GM19468 (cell line): ENCODE measurements around the gene RHBG.

ENCODE experiments used
- ATAC-seq: cut with Tn5 transposase; IDR thresholded peaks from one replicate; pipeline ENCODE4 v1.9.1; 2021; ENCODE audit warnings: mild to moderate bottlenecking, moderate library complexity, moderate number of reproducible peaks; ENCODE audit not compliant: unreplicated experiment; ENCODE audit errors: extremely low read depth

The RHBG gene

GRCh38 chr1:156402331-156403020, 33.5 kb downstream of the RHBG start:
- no peak for ATAC-seq

- ATAC-seq = no peak
Measured at GRCh38 chr1:156405670-156406069, 36.7 kb downstream of the RHBG start.

DNA sequence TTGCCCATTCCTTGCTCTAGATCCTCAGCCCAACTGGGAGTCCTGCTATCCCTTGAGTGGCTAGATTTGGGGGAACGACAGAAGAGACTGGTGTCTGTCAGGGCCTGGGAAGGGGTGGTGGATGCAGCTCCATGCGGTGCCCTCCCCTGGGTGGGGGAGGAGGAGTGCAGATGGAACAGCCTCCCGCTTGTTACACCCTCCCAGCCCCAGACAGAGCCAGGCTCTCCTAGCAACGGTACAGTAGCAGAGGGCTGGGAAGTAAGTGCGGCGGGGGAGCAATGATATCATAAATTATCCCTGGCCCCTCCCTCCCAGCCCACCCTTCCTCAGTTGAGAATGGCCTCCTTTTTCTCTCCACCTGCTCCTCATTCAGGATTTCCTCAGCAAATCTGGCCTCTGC, 37.2 kb downstream of the RHBG start:
- ATAC-seq = no peak

DNA sequence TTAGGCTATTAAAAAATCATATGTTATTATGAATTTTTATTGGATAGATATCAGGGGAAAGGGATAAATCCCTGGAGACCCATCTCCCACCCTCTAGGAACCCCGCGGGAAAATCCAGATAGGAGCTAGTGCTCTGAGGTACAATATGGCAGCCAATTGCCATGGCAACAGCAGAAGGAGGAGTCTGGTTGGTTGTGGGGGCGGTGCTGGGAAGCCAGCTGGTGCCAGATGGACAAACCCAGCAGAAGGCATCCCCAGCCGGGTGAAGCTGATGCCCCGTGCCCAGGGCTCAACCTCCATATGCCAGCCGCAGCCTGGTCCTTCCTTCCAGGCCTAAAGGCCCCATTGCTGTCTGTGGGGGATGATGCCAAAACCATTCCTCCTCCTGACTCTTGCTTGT, 38.3 kb downstream of the RHBG start:
- ATAC-seq = no peak

- ATAC-seq = no peak
Measured at GRCh38 chr1:156407760-156408159, 38.7 kb downstream of the RHBG start.

- no peak for ATAC-seq
Measured at GRCh38 chr1:156409439-156409838, 40.4 kb downstream of the RHBG start.

DNA sequence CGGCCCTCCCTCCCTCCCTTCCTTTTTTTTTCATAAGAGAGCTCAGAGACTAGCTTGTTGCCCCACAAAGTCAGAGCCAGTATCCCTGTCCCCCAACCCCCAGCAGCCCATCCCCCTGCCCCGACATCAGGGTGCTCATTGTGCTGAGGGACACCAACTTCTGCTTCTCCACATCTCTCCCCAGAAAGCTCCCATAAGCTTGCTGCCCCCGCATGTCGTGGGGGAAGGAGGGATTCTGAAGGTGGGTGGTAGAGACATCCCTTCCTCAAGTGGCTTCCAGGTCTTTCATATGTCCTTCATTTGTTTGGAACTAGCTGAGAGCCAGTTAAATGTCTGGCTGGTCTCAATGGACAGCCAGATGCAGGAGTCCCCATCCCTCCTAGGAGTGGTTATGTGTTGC, 41.2 kb downstream of the RHBG start:
- no peak for ATAC-seq

DNA sequence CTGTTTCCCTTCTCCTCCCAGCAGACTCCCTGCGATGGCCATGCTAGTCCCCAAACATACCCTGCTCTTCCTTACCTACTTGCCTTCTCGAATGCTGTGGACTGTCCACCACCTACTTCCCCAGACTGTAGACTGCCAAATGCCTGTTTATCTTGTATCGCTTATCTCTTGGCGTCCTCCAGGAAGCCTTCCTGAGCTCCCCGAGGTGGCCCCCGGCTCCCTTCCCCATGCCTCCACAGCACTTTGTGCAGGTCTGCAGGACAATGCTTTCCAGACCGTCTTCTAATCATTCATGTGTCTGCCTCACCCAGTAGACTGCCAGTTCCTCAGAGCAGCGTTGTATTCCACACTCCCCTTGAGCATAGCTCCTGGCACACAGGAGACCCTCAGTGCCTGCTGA, 41.7 kb downstream of the RHBG start:
- ATAC-seq = no peak

DNA sequence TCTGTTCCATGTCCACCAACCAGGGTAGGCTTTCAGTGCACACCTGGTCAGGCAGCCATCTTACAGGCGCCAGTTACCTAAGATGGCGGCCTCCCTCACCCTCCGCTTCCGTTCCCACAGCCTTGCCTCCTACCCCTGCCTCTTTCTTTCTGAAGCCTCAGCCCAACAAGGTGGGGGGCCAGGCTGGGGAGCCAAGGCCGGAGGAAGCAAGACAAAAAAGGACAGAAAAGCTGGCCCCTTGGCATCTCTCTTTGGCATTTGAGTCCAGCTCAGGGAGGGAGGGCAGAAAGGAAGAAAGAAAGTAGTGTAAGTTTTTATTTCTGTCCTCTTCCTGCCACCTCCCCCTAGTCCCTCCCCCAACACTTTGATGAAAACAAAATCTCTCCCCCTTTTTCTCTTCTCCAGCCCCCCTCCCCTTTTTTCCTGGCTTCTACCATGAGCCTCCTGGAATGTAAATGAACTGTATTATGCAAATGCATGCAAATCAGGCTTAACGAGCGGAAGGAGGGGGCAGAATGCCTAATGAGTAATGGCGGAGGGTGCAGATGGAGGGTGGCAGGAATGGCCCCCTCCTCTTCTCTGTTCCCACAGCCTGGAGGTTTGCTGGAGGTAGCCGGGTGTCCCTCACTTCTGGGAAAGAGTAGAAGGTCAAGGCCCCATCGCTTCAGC, 43.8 kb downstream of the RHBG start:
- ATAC-seq = no peak

- ATAC-seq = no peak
Measured at GRCh38 chr1:156413391-156414246, 44.6 kb downstream of the RHBG start.

DNA sequence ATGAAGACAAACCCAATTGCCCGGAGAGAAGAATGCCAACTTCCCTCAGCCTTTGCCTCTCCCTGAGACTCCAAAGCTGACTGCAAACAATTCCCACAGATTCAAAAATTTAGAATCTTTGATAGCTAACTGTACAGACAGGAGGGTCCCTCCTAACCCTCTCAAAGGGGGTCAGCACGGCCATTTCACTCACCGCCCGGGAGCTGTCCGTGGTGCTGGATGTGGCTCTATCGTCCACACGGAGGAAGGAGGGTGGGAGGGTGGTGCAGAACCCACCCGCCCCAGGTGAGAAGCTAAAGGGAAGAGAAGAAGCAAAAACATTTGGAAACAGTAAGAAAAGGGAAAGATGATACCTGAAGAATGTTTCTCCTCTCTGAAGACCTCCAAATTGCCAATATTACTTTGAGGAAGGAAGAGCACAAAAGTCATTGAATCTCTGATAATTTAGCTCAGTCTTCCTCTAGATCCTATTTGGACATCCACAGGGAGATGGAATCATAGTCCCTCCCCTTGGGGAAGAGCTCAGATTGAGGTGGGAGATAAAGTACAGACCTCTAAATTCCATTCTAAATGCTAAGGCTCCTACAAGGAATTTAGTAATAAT, 45.6 kb downstream of the RHBG start:
- no peak for ATAC-seq

- ATAC-seq = no peak
Measured at GRCh38 chr1:156416993-156417392, 48.0 kb downstream of the RHBG start.

DNA sequence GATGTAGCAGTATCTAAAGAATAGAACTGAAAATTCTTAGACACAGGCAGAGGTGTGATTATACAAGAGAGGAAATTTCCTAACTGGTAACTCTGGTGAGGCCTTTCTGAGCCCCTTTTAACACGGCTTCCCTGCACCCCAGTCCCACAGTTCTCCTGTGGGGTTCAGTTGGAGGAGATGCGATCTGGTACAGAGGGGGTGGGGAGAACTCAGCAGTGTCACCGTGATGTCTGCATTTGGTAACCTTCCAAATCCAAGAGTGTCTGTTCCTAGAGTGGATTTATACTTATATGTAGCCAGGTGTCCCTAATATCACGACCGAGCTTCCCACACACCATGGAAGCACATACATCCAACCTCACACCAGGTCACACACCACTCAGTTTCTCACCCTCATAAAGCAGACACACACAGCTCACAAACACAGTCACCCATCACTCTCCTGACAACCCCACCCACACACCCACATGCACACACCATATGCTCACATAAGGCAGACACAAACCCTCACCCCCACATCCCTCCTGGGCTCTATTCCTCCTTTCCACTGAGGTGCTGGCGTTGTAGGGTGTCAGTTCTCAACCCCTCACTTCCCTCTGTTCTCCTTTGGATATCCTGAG, 48.5 kb downstream of the RHBG start:
- no peak for ATAC-seq

GRCh38 chr1:156418416-156419070, 49.5 kb downstream of the RHBG start:
- ATAC-seq = no peak

DNA sequence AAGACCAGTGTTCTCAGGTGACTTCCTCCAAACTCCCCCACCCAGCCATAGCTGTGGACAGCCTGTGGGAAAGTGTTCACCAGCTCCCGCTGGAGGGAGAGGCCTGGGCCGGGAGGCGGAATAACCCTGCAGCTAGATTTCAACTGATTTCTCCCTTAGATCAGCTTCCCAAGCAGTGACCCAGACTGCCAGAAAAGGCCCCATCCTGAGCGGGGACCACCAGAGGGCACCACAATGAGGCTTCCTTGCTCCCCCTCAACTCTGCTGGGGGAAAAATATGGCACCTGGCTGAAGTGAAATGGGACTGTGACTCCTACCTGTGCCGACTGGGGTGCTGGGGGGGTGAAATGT, 50.8 kb downstream of the RHBG start:
- ATAC-seq = no peak

DNA sequence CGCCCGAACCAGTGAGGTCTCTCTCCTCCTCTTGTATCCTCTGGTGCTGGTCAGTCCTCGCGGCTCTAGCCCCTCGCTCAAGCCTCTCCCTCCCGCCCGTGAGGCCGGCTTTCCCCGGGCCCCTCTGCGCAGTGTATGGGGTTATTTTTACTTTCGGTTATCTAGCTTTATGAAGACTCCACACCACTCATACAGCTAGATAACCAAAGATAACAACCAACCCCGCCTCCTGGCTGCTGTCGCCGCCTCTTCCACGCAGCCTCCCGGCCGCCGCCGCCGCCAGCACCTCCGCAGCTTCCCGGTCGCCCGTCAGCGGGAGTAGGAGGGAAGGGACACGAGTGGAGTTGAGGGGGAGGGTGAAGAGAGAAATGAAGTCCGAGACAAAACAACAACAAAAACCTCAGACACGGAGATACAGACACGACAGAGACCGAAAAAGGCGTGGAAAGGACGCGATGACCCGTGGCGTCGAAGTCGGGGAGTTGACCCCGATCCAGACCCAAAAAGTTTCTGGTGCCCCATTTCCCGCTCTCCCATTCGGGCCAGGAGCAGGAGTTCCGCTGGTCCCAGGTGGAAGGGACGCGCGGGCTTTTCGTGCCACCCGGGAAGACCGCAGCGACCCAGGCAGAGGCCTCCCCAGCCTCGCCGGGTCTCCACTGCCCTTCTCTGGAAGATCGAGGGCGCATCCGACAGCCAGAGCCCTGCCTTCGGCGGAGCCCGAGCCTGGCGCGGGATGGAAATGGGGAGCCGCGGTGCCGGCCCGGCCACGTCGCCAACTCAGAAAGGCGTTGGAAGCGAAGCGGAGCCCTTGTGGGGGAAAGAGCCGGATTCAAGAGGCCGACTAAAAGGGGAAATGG, 51.4 kb downstream of the RHBG start:
- no peak for ATAC-seq

DNA sequence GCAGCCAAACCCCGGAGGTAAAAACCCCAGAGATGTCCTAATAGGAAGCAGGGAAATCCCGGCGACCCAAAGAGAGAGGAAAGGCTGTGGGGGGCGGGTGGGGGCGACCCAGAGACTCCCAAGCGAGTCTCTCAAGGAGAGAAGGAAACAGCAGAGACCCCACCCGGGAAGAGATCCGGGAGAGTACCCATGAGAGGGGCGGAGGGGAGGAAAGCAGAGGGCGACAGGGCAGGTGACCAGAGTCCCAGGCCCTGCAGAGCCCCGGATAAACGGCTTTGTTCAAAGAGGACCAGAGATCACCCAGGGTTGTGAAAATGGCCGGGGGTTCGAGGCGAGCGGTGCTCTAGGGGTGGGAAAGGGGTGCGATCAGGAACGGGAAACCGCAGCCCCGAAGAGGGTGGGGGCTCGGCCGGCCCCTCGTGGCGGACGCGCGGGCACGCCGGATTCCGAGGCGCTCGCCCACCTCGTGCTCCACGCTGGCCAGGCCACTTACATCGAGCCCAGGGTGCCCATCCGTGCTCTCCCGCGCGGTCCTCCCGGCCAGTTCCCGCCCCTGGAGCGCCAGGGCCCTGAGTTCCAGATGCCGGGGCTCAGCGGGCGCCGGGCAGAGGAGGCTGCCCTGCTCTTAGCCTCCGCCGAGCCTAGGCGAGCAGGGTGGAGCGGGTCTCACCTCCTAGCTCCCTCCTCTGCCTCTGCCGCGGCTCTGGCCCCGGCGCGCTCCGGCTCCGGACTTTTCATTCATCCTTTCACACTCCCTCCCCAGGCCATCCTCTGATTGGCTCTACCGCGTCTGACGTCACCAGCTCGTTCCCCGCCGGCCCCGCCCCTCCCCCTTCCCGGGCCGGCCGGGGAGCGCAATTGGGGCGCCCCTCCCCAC, 52.3 kb downstream of the RHBG start:
- no peak for ATAC-seq

DNA sequence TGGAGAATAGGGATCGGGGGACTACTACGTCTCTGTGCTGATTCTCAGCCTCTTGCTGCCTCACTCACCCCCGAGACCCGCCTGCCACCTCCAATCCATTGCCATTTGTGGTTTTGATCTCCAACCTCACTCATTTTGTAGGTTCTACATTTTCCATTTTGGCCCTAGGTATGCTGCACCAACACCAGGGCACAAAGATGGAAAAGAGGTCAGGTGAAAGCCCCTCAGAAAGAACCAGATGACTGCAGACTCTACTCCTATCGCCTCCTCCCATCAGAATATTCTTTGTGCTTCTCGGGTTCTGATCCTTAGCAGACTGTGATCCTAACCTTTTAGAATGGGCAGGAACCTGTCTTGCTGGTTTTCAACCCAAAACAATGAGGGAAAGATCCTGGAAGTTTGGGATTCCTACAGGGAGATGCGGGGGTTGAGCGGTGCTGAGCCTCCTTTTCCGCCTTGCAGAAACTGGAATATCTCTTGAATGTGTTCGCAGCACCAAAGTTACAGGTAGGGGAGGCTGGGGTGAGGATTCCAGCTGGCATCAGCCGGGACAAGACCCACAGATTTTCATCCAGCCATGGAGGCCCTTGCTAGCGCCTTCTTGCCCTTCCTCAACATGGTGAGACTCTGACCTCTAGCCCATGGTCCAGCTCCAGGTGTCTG, 53.1 kb downstream of the RHBG start:
- no peak for ATAC-seq
